ENCODE results near the gene MICAL2. TPM values are rescaled to one million over a fixed set of nuclear protein-coding genes. Genes with fewer than 3 reads are reported as not detected.

Gene MICAL2
- total RNA-seq, 1 experiment from 2014 or later, result 247 TPM

DNA sequence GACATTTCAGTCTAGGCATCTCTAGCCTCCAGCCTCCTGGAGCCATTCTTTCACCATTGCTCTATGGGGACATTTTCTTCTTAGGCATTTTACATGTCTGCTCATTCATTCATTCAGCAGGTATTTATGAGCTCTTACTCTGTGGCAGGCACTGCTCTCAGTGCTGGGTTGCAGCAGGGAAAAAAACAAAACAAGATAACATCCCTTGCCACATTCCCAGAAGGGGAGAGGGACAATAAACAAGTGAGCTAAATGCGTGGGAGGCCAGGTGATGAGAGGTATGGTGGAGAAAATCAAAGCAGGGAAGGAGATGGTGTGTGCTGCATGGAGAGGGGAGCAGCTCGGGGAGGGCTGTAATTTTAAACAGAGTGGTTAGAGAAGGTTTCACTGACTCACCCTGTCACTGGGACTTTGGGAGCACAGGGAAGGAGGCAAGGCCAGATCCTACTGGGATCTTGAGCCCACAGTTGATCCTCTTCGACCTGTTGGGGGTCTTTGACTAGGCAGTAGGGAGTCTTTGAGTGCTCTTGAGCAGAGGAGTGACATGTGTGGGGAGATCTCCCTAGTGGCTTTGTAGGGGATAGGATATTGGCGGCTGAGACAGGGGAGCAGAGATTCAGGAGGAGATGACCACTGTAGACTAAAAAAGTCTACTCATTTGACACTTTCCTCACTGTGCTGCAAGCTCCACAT is 17.0 kb downstream of the MICAL2 start:
- peaks cover 65% of the 10 kb centered on the region for H3K36me3 Mint-ChIP-seq (ENCODE audit: insufficient read depth, unreplicated experiment)
- H3K36me3 ChIP-seq (ENCODE audit: control insufficient read depth, insufficient read depth, low read length), result peaks cover 1% of the 10 kb centered on the region; the same call in 1 of the 2 replicates
- peaks cover 66% of the 10 kb centered on the region for H3K4me1 Mint-ChIP-seq (ENCODE audit: low read depth, unreplicated experiment)
- POLR2A ChIA-PET, result no interaction called here
- H3K4me3 Mint-ChIP-seq (ENCODE audit: unreplicated experiment), result no peak overlapping the region
- BruUV-seq (replicated peaks), result no TSS peak
- no peaks in the 10 kb centered on the region for H3K9me3 ChIP-seq
- no peak overlapping the region for H3K4me3 ChIP-seq (ENCODE audit: low read depth, low read length)
- CTCF ChIA-PET, result interaction anchor here (1.1 to 1.8 kb wide), 4 partner anchors 9 to 154 kb away, joined by 3 to 5 read pairs (median 4); no protein-coding TSS in a partner anchor
- peak overlapping the region; percentile 91 for H3K27ac Mint-ChIP-seq (ENCODE audit: unreplicated experiment)
- intact Hi-C loops (cut with micrococcal nuclease; ENCODE audit: unreplicated experiment), result no loop called here
- H3K27me3 Mint-ChIP-seq (ENCODE audit: insufficient read depth, unreplicated experiment), result no peaks in the 10 kb centered on the region
- TF ChIP-seq, protein P1, sequence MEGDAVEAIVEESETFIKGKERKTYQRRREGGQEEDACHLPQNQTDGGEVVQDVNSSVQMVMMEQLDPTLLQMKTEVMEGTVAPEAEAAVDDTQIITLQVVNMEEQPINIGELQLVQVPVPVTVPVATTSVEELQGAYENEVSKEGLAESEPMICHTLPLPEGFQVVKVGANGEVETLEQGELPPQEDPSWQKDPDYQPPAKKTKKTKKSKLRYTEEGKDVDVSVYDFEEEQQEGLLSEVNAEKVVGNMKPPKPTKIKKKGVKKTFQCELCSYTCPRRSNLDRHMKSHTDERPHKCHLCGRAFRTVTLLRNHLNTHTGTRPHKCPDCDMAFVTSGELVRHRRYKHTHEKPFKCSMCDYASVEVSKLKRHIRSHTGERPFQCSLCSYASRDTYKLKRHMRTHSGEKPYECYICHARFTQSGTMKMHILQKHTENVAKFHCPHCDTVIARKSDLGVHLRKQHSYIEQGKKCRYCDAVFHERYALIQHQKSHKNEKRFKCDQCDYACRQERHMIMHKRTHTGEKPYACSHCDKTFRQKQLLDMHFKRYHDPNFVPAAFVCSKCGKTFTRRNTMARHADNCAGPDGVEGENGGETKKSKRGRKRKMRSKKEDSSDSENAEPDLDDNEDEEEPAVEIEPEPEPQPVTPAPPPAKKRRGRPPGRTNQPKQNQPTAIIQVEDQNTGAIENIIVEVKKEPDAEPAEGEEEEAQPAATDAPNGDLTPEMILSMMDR (IDR thresholded peaks at IDR 0.05; ENCODE audit: insufficient read depth in 1 of 2, low read depth in 1 of 2, low read length in 1 of 2, severe bottlenecking in 1 of 2, unreplicated experiment in 1 of 2), result no peak
- H3K9me3 Mint-ChIP-seq (ENCODE audit: unreplicated experiment), result no peaks in the 10 kb centered on the region
- DNase-seq, result no peak
- peaks cover 56% of the 10 kb centered on the region for H3K4me1 ChIP-seq
- H3K27me3 ChIP-seq (replicated peaks; ENCODE audit: control insufficient read depth, insufficient read depth, low read length), result no peaks in the 10 kb centered on the region

DNA sequence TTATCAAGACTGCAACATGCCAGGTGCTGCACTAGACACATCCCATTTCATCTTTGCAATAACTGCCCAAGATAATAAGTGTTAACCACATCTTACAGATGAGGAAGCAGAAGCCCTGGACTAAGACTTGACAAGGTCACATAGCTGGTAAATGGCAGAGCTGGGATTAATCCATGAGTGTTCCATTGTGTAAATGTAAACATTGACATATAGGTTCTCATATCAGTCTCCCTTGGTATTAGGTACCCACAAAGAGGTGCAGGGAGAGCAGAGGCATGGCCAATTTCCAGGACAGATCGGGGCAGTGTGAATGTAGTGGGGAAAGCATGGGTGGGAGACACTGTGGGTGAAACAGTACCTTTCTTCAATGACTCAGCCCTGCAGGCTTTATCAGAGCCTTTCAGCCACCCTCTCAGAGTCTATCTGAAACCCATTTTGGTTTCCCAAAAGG is 17.9 kb downstream of the MICAL2 start:
- Histone ChIP-seq H3K36me3 (ENCODE audit: control insufficient read depth, insufficient read depth, low read length) (peaks cover 1% of the 10 kb centered on the region; the same call in 1 of the 2 replicates), H3K4me3 (ENCODE audit: low read depth, low read length) (no peak overlapping the region), H3K4me1 (peaks cover 53% of the 10 kb centered on the region), H3K9me3 (no peaks in the 10 kb centered on the region), H3K27me3 (replicated peaks; ENCODE audit: control insufficient read depth, insufficient read depth, low read length) (no peaks in the 10 kb centered on the region)
- Mint-ChIP-seq H3K27me3 (ENCODE audit: insufficient read depth, unreplicated experiment) (no peaks in the 10 kb centered on the region), H3K27ac (ENCODE audit: unreplicated experiment) (no peak overlapping the region), H3K9me3 (ENCODE audit: unreplicated experiment) (no peaks in the 10 kb centered on the region), H3K4me1 (ENCODE audit: low read depth, unreplicated experiment) (peaks cover 61% of the 10 kb centered on the region), H3K4me3 (ENCODE audit: unreplicated experiment) (no peak overlapping the region), H3K36me3 (ENCODE audit: insufficient read depth, unreplicated experiment) (peaks cover 64% of the 10 kb centered on the region)
- ChIA-PET POLR2A (no interaction called here), CTCF (no interaction called here)
- no TSS peak for BruUV-seq (replicated peaks)
- intact Hi-C loops (cut with micrococcal nuclease; ENCODE audit: unreplicated experiment), result no loop called here
- TF ChIP-seq, protein P1 (IDR thresholded peaks at IDR 0.05; ENCODE audit: insufficient read depth in 1 of 2, low read depth in 1 of 2, low read length in 1 of 2, severe bottlenecking in 1 of 2, unreplicated experiment in 1 of 2), result no peak
- DNase-seq, result no peak

GRCh38 chr11:12129227-12129626 is 18.8 kb downstream of the MICAL2 start:
- Mint-ChIP-seq H3K4me1 (ENCODE audit: low read depth, unreplicated experiment) (peaks cover 62% of the 10 kb centered on the region), H3K27ac (ENCODE audit: unreplicated experiment) (no peak overlapping the region), H3K9me3 (ENCODE audit: unreplicated experiment) (no peaks in the 10 kb centered on the region), H3K36me3 (ENCODE audit: insufficient read depth, unreplicated experiment) (peaks cover 71% of the 10 kb centered on the region), H3K4me3 (ENCODE audit: unreplicated experiment) (no peak overlapping the region), H3K27me3 (ENCODE audit: insufficient read depth, unreplicated experiment) (no peaks in the 10 kb centered on the region)
- H3K4me1 ChIP-seq, result peaks cover 52% of the 10 kb centered on the region
- CTCF ChIA-PET, result no interaction called here
- no peak for DNase-seq
- H3K4me3 ChIP-seq (ENCODE audit: low read depth, low read length), result no peak overlapping the region
- no peaks in the 10 kb centered on the region for H3K27me3 ChIP-seq (replicated peaks; ENCODE audit: control insufficient read depth, insufficient read depth, low read length)
- no TSS peak for BruUV-seq (replicated peaks)
- TF ChIP-seq, protein P1 (IDR thresholded peaks at IDR 0.05; ENCODE audit: insufficient read depth in 1 of 2, low read depth in 1 of 2, low read length in 1 of 2, severe bottlenecking in 1 of 2, unreplicated experiment in 1 of 2), result no peak
- H3K36me3 ChIP-seq (ENCODE audit: control insufficient read depth, insufficient read depth, low read length), result peaks cover 1% of the 10 kb centered on the region; the same call in 1 of the 2 replicates
- no peaks in the 10 kb centered on the region for H3K9me3 ChIP-seq
- intact Hi-C loops (cut with micrococcal nuclease; ENCODE audit: unreplicated experiment), result no loop called here
- POLR2A ChIA-PET, result no interaction called here

All from Caco-2 (cell line).